HG02973 (cell line): ENCODE data around the gene ZNF511.

Experiments
- ATAC-seq: cut with Tn5 transposase; IDR thresholded peaks from one replicate; pipeline ENCODE4 v1.9.1; 2021; ENCODE audit warnings: moderate library complexity; ENCODE audit not compliant: unreplicated experiment

Gene ZNF511

DNA sequence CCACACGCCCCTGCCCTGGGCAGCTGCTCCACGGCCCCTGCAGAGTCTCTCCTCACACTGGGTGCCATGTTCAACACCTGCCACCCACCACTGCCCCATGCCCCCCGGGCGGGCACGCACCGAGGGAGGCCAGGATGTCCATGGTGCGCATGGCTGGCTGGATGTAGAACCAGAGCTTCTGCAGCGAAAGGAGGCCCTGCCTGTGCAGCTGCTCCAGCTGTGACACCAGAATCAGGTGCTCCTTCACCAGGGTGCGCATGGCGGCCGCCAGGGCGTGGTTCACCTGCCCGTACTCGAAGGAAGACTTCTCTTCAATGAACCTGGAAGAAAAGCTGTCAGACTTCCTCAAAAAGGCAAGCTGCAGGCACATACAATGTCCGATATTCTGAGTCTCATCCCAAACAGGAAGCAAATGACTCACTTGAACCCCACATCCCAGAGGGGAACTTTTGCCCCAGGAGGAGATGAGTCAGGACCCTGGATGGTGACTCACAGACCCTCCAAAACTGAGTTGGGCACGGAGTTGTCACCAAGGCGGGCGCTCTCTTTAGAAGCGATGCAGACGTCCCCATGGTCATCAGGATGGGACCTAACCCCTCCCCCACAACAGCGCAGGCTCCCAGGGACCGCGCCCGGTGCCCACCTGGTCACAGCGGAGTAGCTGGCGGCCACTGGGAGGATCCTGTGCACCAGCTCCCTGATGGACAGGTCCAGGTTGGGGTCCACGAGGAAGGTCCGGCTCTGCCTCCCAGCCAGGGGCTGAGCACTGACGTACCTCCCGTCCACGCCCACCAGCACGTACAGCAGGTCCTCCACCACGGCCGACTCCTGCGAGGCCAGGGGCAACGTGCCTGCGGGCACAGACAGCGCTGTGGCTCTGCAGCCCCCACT, 15.6 kb upstream of the ZNF511 start:
- ATAC-seq: no peak

- no peak for ATAC-seq
Observed at GRCh38 chr10:133293810-133294119, 14.9 kb upstream of the ZNF511 start.

GRCh38 chr10:133294189-133294588, 14.5 kb upstream of the ZNF511 start:
- ATAC-seq: no peak

DNA sequence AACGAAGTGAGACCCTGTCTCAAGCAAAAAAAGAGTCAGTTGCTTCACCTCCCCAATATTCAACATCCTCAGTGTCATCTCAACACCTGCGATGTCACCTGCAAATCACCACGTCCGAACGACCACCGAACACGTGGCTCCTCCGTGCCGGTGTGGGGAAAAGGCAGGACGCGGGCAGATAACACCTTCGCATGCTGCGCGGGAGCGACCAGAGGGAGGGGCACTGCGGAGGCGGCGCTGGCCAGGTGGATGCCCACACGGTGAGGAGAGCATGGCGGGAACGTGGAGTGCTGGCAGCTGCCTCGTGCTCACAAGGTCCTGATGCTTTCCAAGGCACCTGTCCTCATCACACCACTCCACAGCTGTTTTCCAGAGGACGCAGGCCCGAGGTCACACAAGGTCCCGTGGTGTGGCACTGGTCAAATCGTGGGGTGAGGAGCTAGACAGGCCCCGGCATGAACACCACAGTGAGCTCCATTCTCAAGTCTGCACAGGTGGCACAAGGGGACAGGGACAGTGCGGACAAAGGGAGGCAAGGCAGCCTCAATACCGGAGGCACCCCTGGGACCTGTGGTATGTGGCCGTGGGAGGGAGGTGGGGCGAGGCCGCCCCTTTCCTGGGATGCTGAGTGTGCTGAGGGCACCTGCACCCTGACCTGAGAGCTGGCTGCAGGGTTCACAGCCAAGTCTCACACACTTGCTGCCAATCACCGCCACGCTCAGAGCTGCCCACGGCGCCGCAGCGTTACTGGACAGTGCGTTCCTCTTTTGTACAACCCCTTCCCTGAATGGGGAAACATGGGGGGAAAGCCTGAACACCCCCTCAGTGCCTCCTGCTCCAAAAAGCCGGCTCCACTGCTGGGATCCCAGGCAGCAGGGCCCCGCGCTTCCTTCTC, 13.0 kb upstream of the ZNF511 start:
- ATAC-seq: no peak

DNA sequence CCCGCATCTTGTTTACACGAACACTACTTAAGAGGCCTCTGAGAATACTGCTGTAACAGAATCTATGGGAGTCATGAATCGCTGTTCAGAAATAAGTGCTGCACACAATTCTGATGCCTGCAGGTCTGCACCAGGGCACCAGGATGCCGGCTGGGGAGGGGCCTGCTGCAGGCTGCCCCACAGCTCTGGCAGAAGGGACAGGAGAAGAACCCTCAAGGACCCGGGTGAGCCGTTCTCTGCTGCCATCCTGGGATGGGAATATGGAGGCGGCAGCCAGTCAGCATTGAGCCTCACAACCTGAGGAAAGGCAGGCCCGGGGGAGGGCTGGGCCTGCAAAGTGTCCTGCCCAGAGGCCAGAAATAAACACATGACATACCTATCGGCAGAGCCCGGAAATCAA, 11.2 kb upstream of the ZNF511 start:
- no peak for ATAC-seq

GRCh38 chr10:133298466-133298865, 10.2 kb upstream of the ZNF511 start:
- no peak for ATAC-seq

DNA sequence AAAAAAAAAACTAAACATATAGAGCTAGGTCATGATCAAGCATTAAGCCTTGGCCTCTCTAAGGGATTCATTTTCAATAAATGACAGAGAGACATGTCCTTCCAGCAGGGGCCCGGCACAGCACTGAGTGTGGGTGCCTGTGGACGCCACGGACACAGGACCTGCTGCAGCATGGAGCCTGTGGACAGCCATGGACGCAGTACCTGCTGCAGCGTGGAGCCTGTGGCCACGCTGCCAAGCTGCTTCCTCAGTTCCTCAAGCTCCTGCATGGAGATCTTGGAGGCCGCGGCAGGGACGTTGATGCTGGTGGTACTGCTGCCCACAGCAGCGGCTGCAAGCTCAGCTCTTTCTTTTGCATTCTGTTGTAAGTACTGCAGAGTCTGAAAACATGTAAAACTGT, 9.5 kb upstream of the ZNF511 start:
- ATAC-seq: no peak

DNA sequence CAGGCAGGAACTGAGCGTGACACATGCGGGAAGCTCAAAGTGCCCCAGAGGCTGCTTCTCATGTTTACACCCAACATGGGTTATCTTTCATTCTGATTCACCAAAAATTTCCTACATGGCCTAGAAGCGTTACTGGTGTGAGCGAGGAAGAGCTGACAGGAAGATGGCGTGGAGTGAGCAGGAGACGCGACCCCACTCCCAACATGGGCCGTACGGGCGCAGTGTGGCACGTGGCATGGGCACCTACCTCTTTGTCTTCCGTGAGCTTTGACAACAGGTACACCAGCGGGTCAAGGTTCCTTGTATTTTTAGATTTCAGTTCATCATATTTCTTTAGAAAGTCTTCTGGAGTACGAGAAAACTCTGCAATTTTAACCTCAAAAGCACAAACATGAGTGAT, 9.0 kb upstream of the ZNF511 start:
- no peak for ATAC-seq

DNA sequence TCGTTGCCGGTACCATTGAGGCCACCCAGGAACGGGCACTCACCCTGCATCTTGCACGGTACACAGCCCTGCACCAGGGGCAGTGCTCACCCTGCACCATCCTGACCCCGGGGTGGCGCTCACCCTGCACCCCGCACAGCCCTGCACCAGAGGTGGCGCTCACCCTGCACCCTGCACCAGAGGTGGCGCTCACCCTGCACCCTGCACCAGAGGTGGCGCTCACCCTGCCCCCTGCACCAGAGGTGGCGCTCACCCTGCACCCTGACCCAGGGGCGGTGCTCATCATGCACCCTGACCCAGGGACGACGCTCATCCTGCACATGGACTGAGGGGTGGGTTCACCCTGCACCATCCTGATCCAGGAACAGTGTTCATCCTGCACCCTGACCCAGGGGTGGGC, 6.5 kb upstream of the ZNF511 start:
- no peak for ATAC-seq

DNA sequence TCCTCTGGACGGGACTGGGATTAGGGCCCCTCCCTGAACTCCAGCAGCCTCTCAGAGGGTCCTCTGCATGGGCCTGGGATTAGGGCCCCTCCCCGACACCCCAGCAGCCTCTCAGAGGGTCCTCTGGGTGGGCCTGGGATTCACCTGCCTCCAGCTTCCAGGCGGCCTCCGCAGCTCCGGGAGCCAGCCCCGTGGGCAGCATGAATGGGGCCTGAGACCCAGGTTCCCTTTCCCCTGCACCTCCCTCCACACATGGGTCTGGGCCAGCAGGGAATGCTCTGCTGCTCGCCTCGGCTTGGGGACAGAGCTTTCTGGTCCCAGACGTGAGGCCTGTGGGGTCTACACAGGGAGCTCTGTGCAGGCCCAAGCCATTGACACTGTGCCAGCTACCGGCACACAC, 5.5 kb upstream of the ZNF511 start:
- ATAC-seq: no peak

DNA sequence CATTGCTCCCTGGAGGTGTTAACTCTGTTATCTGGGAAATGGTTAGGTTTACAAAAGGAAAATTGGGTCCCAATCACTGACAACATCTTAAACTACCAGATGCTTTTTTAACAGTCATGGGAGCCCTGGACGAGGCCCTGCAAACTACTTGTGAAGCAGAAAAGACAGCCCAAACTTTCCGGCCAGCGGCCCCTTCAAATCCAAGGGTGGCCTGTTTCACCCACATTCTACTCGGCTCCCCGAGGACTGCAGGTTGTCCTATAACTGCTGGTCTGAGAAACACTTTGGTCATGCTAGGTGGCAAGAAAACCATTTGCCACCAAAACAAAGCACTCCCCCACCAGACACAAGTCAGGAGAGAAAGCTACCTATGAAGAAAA, 2.6 kb upstream of the ZNF511 start:
- ATAC-seq: no peak

DNA sequence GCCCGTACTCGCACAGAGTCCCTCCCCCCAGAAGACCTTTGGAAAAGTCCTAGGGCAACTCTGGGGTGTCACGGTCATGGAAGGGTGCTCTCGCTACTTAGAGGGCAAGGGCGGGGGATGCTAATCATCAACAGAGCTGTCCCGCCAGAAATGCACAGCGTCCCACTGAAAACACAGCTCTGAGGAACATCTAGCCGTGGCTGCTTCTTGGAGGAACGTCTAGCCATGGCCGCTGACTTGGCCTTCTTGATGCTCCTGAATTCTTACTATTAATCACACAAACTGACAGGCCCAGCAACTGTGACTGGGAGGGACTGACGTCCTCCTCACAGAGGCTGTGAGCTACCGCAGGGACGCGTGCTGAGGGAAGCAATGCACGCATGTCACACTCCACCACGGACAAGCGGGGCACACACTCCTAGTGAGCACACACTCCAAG, 1.8 kb upstream of the ZNF511 start:
- ATAC-seq: no peak

DNA sequence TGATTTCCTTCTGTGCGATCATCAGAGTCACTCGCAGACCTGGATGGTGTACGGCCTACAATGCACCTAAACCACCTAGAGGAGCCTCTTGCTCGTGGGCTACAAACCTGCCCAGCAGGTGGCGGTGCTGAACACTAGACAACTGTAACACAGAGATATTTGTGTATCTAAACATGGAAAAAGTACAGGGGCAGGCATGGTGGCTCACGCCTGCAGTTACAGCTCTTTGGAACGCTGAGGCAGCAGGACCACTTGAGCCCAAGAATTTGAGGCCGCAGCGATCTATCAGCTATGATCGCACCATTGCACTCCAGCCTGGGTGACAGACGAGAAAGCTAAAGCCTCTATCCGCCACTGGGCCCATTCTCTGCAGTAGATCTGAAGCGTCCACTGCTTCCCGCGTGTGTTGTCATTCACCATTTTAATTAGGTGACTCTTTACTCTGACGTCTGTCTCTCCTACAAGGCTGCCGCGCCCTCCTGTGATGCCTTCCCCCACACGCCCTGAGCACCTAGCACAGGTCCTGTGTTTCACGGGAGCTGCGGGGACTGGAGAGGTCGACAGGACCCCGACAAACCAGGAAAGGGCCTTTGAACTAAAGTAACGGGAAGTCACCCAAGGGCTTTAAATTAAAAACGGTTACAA, 816 bp upstream of the ZNF511 start:
- peak; percentile 52 for ATAC-seq

DNA sequence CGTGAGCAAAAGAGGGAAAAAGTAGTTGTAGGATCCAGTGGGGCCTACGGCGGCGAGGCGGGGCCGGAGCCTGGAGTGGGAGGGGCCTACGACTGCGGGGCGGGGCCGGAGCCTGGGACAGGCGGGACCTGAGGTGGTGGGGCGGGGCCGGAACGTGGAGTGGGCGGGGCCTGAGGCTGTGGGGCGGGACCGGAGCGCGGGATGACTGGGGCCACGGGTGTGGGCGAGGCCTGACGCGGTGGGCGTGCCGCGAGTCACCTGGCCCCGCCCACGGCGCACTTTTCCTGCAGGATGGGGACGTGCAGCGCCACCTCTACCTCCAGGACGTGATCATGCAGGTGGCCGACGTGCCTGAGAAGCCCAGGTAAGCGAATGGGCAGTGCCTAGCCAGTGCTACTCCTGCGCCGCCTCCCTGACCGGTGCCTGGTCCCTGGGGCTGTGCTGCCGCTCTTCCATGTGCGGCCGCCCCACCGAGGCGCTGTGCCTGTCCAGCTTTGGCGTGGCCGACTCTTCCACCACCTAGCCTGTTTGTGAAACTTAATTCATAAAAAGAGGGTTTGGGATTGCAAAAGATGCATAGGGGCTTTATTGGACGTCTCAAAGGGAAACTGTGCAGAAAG, 496 bp downstream of the ZNF511 start:
- peak; percentile 62 for ATAC-seq

- ATAC-seq: no peak
Observed at GRCh38 chr10:133309720-133310398, 1.1 kb downstream of the ZNF511 start.

DNA sequence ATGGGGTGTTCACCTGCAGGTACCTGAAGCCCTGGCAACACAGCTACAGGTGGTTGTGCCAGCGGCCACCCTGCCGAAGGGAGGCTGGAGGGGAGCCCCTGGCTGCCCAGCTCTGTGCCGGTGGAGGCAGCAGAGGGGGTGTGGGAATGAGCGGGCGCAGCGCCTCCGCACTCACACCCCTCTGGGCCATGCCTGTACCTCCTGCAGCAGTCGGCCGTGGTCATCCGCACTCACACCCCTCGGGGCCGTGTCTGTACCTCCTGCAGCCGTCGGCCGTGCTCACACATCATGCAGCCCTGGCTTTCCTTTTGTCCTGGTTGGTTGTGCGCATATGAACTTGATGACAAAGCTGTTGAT, 1.7 kb downstream of the ZNF511 start:
- no peak for ATAC-seq

DNA sequence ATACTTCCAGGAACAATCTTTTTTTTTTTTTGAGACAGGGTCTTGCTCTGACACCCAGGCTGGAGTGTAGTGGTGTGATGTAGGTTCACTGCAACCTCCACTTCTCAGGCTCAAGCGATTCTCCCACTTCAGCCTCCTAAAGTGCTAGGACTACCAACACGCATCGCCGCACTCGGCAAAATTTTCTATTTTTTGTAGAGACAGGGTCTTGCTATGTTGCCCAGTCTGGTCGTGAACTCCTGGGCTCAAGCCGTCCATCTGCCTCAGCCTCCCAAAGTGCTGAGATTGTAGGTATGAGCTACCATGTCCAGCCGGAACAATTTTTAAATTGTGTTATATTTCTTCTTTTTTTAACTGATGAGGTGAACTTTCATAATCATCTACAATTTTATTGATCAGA, 2.1 kb downstream of the ZNF511 start:
- ATAC-seq: no peak

DNA sequence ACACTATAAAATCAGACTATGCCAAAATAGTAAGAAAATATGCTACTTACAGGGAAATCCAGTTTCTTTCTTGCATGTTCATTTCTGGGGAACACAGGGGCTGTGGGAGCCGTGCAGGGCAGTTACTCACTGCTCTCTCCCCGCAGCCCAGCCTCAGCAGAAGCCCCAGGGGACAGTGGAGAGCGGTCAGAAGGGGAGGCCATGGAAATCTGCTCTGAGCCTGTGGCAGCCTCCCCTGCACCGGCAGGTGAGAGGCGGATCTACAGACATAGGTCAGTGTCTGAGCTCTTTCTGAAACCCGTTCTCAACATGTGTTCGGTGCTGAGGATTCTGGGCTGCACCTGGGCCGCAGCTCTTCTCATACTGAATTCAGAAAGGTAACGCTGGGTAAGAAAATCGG, 2.9 kb downstream of the ZNF511 start:
- no peak for ATAC-seq

DNA sequence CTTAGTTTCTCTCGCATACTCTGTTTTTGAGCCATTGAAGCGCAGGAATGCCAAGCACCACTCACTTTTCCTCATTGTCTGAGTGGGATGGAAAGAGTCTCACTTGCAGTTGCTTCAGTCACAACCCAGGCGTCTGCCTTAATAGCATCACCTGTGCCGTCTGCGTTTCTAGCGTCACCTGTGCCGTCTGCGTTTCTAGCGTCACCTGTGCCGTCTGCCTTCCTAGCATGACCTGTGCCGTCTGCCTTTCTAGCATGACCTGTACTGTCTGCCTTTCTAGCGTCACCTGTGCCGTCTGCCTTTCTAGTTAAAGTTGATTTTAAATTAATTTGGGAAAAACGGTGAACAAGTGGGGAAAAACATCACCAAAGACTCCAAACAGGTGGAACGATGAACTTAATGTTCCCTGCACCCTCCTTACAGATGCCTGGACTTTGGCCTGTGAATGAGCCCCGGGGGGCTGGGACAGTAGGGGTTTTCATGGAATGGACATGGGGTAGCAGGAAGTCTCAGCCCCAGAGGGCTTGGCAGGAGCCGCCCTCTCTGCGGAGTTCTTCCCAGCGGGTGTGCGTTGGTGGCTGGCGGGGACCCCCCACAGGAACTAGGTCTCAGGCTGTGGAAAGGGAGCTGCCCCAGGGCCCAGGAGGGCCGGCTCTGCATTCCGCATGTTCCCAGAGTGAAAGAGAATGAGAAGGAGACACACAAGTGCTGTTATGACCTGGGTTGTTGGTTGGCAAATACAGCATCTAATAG, 3.5 kb downstream of the ZNF511 start:
- no peak for ATAC-seq

GRCh38 chr10:133312769-133313145, 4.0 kb downstream of the ZNF511 start:
- ATAC-seq: no peak
